Natural killer cell treated with Interleukin-12 subunit alpha and Interleukin-12 subunit beta and Interleukin-15 and Interleukin-18, amount 100 ng/mL, for 72 hours (primary cell): ENCODE data around the gene EDARADD. TPM values are rescaled to one million over a fixed set of nuclear protein-coding genes. Genes with fewer than 3 reads are reported as not detected.
"Not testable (repeated sequence)": the region's sequence is repeated elsewhere in the genome, so short reads cannot be mapped to it uniquely, and the experiment has no call there.

Experiments used
- ATAC-seq, 2 donors: fragments of 150-1000 bp; cut with Tn5 transposase in 1 of 2; sonication (Bioruptor Pico), chemical (Tn5 transposase) in 1 of 2; 2 replicates each; pipeline ENCODE4 v1.10.0; 2021
- DNase-seq: peaks from one replicate; pipeline ENCODE4 v3.0.0; 2022; ENCODE audit warnings: low spot score
- H3K27ac Mint-ChIP-seq, 2 donors: 1 replicate in 1 of 2; 2 replicates in 1 of 2; pipeline ENCODE4 v1.8.0; 2022; ENCODE audit warnings: mixed read lengths in 2 of 2, mild to moderate bottlenecking in 1 of 2, moderate library complexity in 1 of 2
- H3K27me3 Mint-ChIP-seq, 2 donors: 1 replicate in 1 of 2; 2 replicates in 1 of 2; pipeline ENCODE4 v1.8.0; 2022; ENCODE audit warnings: mixed read lengths in 2 of 2
- H3K36me3 Mint-ChIP-seq: one replicate; pipeline ENCODE4 v1.8.0; 2022; ENCODE audit warnings: mixed read lengths
- H3K4me1 Mint-ChIP-seq, 2 donors: 1 replicate in 1 of 2; 2 replicates in 1 of 2; pipeline ENCODE4 v1.8.0; 2022; ENCODE audit warnings: low read depth in 2 of 2, mixed read lengths in 2 of 2, mild to moderate bottlenecking in 1 of 2
- H3K4me3 Mint-ChIP-seq: one replicate; pipeline ENCODE4 v1.8.0; 2022; ENCODE audit warnings: mixed read lengths
- H3K9me3 Mint-ChIP-seq: 2 replicates; pipeline ENCODE4 v1.8.0; 2022; ENCODE audit warnings: mixed read lengths
- total RNA-seq, 2 donors: library from RNA; stranded (reverse); gene quantifications; one replicate each; pipeline ENCODE4 v1.2.3, GENCODE V29; 2022

EDARADD gene
- total RNA-seq, 2 donors from 2014 or later: 1.9 to 7.2 TPM

DNA sequence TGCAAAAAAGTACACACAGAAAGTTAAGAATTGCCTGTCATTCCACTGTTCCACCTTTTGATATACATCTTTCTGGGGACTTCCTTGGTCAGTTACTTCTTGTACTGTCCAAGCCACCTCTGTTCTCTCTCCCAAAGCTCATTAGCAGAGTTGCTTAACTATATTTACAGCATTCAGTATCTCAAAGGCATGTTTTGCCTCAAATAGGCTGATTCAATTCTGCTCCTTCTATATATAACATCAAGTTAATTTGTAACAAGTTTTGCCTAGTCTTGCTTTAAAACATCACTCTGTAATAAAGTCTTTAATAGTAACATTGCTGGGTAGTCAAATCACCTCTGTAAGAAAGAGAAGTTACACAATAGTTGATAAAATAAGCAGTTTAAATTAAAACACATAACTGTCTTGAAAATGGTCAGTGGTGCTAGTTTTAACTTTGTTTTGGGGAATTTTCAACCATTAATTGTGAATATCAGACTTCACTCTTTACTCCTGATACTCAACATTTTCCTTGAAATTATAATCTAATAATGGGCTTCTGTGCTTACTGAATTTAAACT, 35.7 kb downstream of the EDARADD start:
- ATAC-seq (no peak), DNase-seq (no peak)
- Mint-ChIP-seq H3K36me3 (no peaks in the 10 kb centered on the region), H3K4me1 (peaks cover 6 to 7% of the 10 kb centered on the region in 2 donors), H3K9me3 (no peaks in the 10 kb centered on the region), H3K27ac (no peak overlapping the region), H3K4me3 (no peak overlapping the region), H3K27me3 (no peaks in the 10 kb centered on the region)

DNA sequence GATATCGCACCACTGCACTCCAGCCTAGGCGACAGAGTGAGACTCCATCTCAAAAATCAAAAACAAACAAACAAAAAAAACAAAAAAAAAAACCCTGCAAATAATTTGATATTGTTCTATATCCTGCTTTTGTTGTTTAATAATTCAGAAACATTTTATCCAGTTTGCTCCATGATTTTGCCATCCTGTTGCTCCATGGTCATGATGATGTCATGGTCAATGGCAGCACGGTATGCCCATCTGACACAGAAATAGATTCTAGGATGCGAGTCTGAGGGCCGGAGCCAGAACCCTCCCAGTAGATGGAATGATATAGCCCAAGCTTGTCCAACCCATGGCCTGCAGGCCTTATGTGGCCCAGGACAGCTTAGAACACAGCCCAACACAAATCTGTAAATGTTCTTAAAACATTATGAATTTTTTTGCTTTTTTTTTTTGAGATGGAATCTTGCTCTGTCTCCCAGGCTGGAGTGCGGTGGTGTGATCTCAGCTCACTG, 39.8 kb downstream of the EDARADD start:
- H3K36me3 Mint-ChIP-seq: peaks cover 2% of the 10 kb centered on the region
- no peaks in the 10 kb centered on the region for H3K4me1 Mint-ChIP-seq
- H3K4me3 Mint-ChIP-seq: no peak overlapping the region
- no peaks in the 10 kb centered on the region for H3K9me3 Mint-ChIP-seq
- ATAC-seq (no peak), DNase-seq (no peak)
- H3K27ac Mint-ChIP-seq: no peak overlapping the region
- peaks cover 0 to 3% of the 10 kb centered on the region in 2 donors for H3K27me3 Mint-ChIP-seq

DNA sequence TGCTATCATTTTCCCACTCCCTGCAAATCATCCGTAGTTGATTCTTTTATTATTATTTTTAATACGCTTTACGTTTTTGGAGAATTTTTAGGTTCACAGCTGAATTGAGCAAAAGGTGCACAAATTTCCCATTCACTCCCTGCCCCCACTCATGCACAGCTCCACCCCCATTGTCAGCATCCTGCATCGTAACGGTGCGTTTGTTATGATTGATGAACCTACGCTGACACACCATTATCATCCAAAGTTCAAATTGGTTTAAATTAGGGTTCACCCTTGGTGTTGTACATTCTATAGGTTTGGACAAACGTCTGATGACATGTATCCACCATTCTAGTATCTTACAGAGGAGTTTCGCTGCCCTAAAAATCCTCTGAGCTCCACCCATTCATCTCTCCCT, 44.5 kb downstream of the EDARADD start:
- peaks cover 6% of the 10 kb centered on the region for H3K36me3 Mint-ChIP-seq
- DNase-seq (no peak), ATAC-seq (no peak)
- H3K4me3 Mint-ChIP-seq: no peak overlapping the region
- peaks cover 0 to 10% of the 10 kb centered on the region in 2 donors for H3K27me3 Mint-ChIP-seq
- H3K27ac Mint-ChIP-seq: no peak overlapping the region
- no peaks in the 10 kb centered on the region for H3K9me3 Mint-ChIP-seq
- no peaks in the 10 kb centered on the region for H3K4me1 Mint-ChIP-seq

GRCh38 chr1:236440373-236440772, 46.3 kb downstream of the EDARADD start:
- peaks cover 6% of the 10 kb centered on the region for H3K36me3 Mint-ChIP-seq
- no peak overlapping the region for H3K4me3 Mint-ChIP-seq
- ATAC-seq: no peak

GRCh38 chr1:236450779-236451178, 56.7 kb downstream of the EDARADD start:
- Mint-ChIP-seq H3K9me3 (no peaks in the 10 kb centered on the region), H3K4me3 (no peak overlapping the region), H3K4me1 (peaks cover 0 to 8% of the 10 kb centered on the region in 2 donors), H3K36me3 (no peaks in the 10 kb centered on the region), H3K27me3 (no peaks in the 10 kb centered on the region), H3K27ac (peak overlapping the region in 1 of 2 donors; percentile 5)
- no peak for ATAC-seq
- no peak for DNase-seq

More at GRCh38 chr1:236440373-236440772, 46.3 kb downstream of the EDARADD start:
- H3K4me1 Mint-ChIP-seq: no peaks in the 10 kb centered on the region
- no peak overlapping the region for H3K27ac Mint-ChIP-seq
- H3K27me3 Mint-ChIP-seq: peaks cover 0 to 10% of the 10 kb centered on the region in 2 donors
- no peak for DNase-seq
- H3K9me3 Mint-ChIP-seq: no peaks in the 10 kb centered on the region

GRCh38 chr1:236451796-236452373, 57.8 kb downstream of the EDARADD start:
- H3K4me3 Mint-ChIP-seq: no peak overlapping the region
- no peaks in the 10 kb centered on the region for H3K27me3 Mint-ChIP-seq
- H3K36me3 Mint-ChIP-seq: no peaks in the 10 kb centered on the region
- DNase-seq: no peak
- H3K9me3 Mint-ChIP-seq: no peaks in the 10 kb centered on the region
- peaks cover 0 to 8% of the 10 kb centered on the region in 2 donors for H3K4me1 Mint-ChIP-seq
- no peak overlapping the region for H3K27ac Mint-ChIP-seq
- ATAC-seq: peak; percentile 66 to 79

- Mint-ChIP-seq H3K4me3 (no peak overlapping the region), H3K4me1 (peaks cover 0 to 14% of the 10 kb centered on the region in 2 donors), H3K36me3 (no peaks in the 10 kb centered on the region), H3K9me3 (no peaks in the 10 kb centered on the region), H3K27me3 (no peaks in the 10 kb centered on the region), H3K27ac (no peak overlapping the region)
- no peak for DNase-seq
- ATAC-seq: no peak
Measured at GRCh38 chr1:236455243-236455642, 61.2 kb downstream of the EDARADD start.

DNA sequence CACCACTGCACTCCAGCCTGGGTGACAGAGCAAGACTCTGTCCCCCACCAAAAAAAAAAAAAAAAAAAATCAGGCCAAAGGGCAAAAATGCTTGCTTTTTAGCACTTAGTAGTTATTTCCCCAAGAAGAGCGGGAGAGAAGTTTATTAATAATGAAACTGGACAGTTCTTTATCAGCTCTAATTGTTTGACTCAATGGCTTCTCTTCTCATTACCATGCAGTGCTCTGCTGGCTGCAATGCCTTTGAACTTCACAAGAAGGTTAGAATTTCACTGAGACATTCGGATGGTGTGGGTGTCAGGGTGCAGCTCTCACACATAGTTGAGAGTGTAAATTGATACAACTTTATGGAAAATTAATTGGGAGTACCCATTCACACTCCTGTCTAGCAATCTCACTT, 63.7 kb downstream of the EDARADD start:
- ATAC-seq (peak in 1 of 2 donors; percentile 49), DNase-seq (no peak)
- no peaks in the 10 kb centered on the region for H3K9me3 Mint-ChIP-seq
- no peak overlapping the region for H3K4me3 Mint-ChIP-seq
- peaks cover 0 to 4% of the 10 kb centered on the region in 2 donors for H3K27me3 Mint-ChIP-seq
- no peaks in the 10 kb centered on the region for H3K36me3 Mint-ChIP-seq
- peaks cover 0 to 6% of the 10 kb centered on the region in 2 donors for H3K4me1 Mint-ChIP-seq
- H3K27ac Mint-ChIP-seq: no peak overlapping the region

GRCh38 chr1:236458996-236459395, 64.9 kb downstream of the EDARADD start:
- Mint-ChIP-seq H3K27ac (no peak overlapping the region), H3K4me3 (no peak overlapping the region), H3K4me1 (peaks cover 0 to 6% of the 10 kb centered on the region in 2 donors), H3K36me3 (no peaks in the 10 kb centered on the region), H3K9me3 (no peaks in the 10 kb centered on the region), H3K27me3 (peaks cover 0 to 6% of the 10 kb centered on the region in 2 donors)
- DNase-seq (no peak), ATAC-seq (no peak)

DNA sequence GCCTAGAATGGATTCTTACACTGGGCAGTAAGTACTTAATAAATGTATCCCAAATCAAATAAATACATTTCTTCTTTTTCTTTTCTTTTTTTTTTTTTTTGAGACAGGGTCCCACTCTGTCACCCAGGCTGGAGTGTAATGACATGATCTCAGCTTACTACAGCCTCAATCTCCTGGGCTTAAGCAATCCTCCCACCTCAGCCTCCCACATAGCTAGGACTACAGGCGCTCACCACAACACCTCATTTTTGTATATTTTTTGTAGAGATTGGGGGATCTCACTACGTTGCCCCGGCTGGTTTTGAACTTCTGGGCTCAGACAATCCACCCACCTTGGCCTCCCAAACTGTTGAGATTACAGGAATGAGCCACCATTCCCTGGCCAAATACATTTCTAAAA, 66.0 kb downstream of the EDARADD start:
- no peaks in the 10 kb centered on the region for H3K9me3 Mint-ChIP-seq
- H3K4me3 Mint-ChIP-seq: no peak overlapping the region
- peaks cover 0 to 12% of the 10 kb centered on the region in 2 donors for H3K27me3 Mint-ChIP-seq
- DNase-seq (no peak), ATAC-seq (no peak)
- peaks cover 5 to 11% of the 10 kb centered on the region in 2 donors for H3K4me1 Mint-ChIP-seq
- H3K27ac Mint-ChIP-seq: no peak overlapping the region
- no peaks in the 10 kb centered on the region for H3K36me3 Mint-ChIP-seq

DNA sequence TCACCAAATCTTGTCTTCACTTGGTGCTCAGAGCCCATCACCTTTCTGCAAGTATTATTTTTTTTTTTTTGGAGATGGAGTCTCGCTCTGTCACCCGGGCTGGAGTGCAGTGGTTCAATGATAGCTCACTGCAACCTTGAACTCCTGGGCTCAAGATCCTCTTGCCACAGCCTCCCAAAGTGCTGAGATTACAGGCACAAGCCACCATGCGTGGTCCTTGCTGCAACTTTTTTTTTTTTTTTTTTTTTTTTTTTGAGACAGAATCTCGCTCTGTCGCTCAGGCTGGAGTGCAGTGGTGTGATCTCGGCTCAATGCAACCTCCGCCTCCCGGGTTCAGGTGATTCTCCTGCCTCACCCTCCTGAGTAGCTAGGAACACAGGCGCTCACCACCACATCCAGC, 70.1 kb downstream of the EDARADD start:
- H3K4me1 Mint-ChIP-seq: peaks cover 15 to 20% of the 10 kb centered on the region in 2 donors
- DNase-seq, H3K4me3 Mint-ChIP-seq, H3K36me3 Mint-ChIP-seq, H3K27ac Mint-ChIP-seq, ATAC-seq, H3K9me3 Mint-ChIP-seq: not testable (repeated sequence)
- peaks cover 0 to 22% of the 10 kb centered on the region in 2 donors for H3K27me3 Mint-ChIP-seq

DNA sequence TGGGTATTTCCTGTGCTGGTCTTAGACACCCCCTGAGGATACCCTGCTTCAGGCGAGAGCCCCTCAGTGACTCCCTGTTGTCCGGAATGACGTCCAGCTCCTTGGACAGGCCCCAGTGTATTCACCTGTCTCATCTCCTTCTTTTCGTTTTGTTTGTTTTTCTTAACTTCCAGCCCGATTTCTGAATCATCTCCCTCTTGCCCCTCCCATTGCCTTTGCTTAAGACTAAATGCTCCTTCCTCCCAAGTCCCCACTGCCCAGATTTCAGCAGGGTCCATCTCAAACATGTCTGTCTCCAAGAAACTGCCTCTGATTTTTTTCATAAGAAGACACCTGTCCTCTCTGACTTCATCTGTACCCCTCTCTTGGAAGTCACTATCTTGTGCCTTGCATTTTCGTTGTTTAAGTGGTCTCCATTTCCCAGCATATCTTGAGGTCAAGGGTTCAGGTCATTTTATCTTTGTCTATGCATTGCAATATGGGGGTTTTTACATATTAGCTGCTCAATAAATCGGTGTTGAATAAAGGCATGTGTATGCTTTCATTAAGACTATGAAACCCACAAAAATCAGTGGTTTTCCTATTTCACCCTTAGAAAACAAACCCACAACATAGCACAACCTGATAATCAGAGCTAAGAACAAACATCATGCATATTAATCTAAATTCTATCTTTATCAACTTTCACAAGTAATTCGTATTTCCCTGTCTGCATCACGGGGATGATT, 71.3 kb downstream of the EDARADD start:
- no peak for ATAC-seq
- H3K4me3 Mint-ChIP-seq: no peak overlapping the region

GRCh38 chr1:236465959-236466303, 71.8 kb downstream of the EDARADD start:
- Mint-ChIP-seq H3K9me3 (no peaks in the 10 kb centered on the region), H3K27ac (no peak overlapping the region), H3K4me1 (peaks cover 15 to 20% of the 10 kb centered on the region in 2 donors), H3K27me3 (peaks cover 0 to 22% of the 10 kb centered on the region in 2 donors), H3K36me3 (no peaks in the 10 kb centered on the region), H3K4me3 (no peak overlapping the region)
- ATAC-seq (no peak), DNase-seq (no peak)

More for the DNA sequence above, 71.3 kb downstream of the EDARADD start:
- H3K9me3 Mint-ChIP-seq: no peaks in the 10 kb centered on the region
- peaks cover 0 to 22% of the 10 kb centered on the region in 2 donors for H3K27me3 Mint-ChIP-seq
- H3K36me3 Mint-ChIP-seq: no peaks in the 10 kb centered on the region
- no peak overlapping the region for H3K27ac Mint-ChIP-seq
- DNase-seq: no peak
- peaks cover 15 to 20% of the 10 kb centered on the region in 2 donors for H3K4me1 Mint-ChIP-seq

GRCh38 chr1:236467327-236467641, 73.2 kb downstream of the EDARADD start:
- DNase-seq (no peak), ATAC-seq (no peak)
- H3K9me3 Mint-ChIP-seq: no peaks in the 10 kb centered on the region
- H3K4me1 Mint-ChIP-seq: peaks cover 15 to 20% of the 10 kb centered on the region in 2 donors
- no peak overlapping the region for H3K4me3 Mint-ChIP-seq
- peaks cover 0 to 19% of the 10 kb centered on the region in 2 donors for H3K27me3 Mint-ChIP-seq
- no peak overlapping the region for H3K27ac Mint-ChIP-seq
- H3K36me3 Mint-ChIP-seq: no peaks in the 10 kb centered on the region
